ENCODE data around the gene SMIM29.

DNA sequence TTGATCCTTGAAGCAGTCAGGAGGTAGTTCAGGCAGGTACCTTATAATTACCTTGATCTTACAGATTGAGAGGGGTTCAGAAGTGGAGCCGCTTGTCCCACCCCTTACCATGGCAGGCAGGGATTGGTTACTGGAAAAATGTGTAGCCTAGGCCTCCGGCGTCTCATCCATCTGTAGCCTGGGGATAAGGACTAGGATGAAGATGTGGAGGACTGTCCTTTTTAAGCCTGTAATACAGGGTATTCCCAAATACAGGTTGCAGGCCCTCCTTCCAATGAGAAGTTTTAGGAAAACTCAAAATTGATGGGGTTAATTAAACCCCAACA, 9.3 kb downstream of the SMIM29 start:
- no peak for TF ChIP-seq EZH2 (IDR thresholded peaks at IDR 0.05; ENCODE audit: borderline replicate concordance, low read depth, low read length, poor library complexity, severe bottlenecking)
- TF ChIP-seq, protein P1, sequence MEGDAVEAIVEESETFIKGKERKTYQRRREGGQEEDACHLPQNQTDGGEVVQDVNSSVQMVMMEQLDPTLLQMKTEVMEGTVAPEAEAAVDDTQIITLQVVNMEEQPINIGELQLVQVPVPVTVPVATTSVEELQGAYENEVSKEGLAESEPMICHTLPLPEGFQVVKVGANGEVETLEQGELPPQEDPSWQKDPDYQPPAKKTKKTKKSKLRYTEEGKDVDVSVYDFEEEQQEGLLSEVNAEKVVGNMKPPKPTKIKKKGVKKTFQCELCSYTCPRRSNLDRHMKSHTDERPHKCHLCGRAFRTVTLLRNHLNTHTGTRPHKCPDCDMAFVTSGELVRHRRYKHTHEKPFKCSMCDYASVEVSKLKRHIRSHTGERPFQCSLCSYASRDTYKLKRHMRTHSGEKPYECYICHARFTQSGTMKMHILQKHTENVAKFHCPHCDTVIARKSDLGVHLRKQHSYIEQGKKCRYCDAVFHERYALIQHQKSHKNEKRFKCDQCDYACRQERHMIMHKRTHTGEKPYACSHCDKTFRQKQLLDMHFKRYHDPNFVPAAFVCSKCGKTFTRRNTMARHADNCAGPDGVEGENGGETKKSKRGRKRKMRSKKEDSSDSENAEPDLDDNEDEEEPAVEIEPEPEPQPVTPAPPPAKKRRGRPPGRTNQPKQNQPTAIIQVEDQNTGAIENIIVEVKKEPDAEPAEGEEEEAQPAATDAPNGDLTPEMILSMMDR (conservative IDR thresholded peaks at IDR 0.05; ENCODE audit: low read depth, low read length): no peak
